Measurements from ENCODE around the gene METTL26.

DNA sequence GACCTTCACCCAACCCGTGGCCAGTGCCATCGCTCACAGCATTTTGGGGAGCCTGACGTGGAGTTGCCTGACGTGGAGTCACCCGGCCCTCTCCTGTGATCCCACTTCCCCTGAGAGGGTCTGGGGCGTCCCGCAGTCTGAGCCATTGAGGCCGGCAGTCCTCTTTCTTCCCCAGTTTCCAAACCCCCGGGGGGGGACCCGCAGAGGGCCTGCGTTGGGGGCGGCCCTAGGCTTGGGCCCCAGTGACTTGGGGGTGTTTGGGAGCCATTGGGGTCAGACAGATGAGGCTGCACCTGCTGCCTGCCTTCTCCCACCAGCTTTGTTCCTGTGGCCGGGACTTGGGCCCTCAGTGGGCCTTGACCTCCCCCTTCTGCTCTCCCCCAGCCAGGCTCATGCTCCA is 33.6 kb upstream of the METTL26 start:
- no peak for TF ChIP-seq ELF4 (CRISPR knock-in tag; IDR thresholded peaks at IDR 0.05)
- no peak for TF ChIP-seq DIDO1 (tag; IDR thresholded peaks at IDR 0.05; ENCODE audit: low read depth)
- TF ChIP-seq POLR2A (conservative IDR thresholded peaks at IDR 0.05) = no peak
- no peak for TF ChIP-seq POLR2AphosphoS5 (IDR thresholded peaks at IDR 0.05; ENCODE audit: control insufficient read depth, insufficient read depth, low read depth, low read length)
- TF ChIP-seq, protein P1, sequence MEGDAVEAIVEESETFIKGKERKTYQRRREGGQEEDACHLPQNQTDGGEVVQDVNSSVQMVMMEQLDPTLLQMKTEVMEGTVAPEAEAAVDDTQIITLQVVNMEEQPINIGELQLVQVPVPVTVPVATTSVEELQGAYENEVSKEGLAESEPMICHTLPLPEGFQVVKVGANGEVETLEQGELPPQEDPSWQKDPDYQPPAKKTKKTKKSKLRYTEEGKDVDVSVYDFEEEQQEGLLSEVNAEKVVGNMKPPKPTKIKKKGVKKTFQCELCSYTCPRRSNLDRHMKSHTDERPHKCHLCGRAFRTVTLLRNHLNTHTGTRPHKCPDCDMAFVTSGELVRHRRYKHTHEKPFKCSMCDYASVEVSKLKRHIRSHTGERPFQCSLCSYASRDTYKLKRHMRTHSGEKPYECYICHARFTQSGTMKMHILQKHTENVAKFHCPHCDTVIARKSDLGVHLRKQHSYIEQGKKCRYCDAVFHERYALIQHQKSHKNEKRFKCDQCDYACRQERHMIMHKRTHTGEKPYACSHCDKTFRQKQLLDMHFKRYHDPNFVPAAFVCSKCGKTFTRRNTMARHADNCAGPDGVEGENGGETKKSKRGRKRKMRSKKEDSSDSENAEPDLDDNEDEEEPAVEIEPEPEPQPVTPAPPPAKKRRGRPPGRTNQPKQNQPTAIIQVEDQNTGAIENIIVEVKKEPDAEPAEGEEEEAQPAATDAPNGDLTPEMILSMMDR (IDR thresholded peaks at IDR 0.05 in 2 of 3, conservative IDR thresholded peaks at IDR 0.05 in 1 of 3; ENCODE audit: insufficient read depth in 2 of 3, low read depth in 1 of 3, low read length in 3 of 3) = no peak
- TF ChIP-seq, protein P2, sequence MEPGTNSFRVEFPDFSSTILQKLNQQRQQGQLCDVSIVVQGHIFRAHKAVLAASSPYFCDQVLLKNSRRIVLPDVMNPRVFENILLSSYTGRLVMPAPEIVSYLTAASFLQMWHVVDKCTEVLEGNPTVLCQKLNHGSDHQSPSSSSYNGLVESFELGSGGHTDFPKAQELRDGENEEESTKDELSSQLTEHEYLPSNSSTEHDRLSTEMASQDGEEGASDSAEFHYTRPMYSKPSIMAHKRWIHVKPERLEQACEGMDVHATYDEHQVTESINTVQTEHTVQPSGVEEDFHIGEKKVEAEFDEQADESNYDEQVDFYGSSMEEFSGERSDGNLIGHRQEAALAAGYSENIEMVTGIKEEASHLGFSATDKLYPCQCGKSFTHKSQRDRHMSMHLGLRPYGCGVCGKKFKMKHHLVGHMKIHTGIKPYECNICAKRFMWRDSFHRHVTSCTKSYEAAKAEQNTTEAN (CRISPR knock-in tag; IDR thresholded peaks at IDR 0.05) = no peak
- TF ChIP-seq, protein P3, sequence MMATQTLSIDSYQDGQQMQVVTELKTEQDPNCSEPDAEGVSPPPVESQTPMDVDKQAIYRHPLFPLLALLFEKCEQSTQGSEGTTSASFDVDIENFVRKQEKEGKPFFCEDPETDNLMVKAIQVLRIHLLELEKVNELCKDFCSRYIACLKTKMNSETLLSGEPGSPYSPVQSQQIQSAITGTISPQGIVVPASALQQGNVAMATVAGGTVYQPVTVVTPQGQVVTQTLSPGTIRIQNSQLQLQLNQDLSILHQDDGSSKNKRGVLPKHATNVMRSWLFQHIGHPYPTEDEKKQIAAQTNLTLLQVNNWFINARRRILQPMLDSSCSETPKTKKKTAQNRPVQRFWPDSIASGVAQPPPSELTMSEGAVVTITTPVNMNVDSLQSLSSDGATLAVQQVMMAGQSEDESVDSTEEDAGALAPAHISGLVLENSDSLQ (IDR thresholded peaks at IDR 0.05) = no peak
- TF ChIP-seq JUNB (CRISPR knock-in tag; conservative IDR thresholded peaks at IDR 0.05) = no peak
